AG09309 (cell line): ENCODE data around the gene NPW.
A peak's percentile ranks its signal among the peaks of the same experiment; 100 is the strongest.

ENCODE experiments used
- DNase-seq: peaks from one replicate; pipeline ENCODE4 v3.0.0-alpha.2; 2010; ENCODE audit warnings: low read depth
- H3K4me3 ChIP-seq: 2 replicates; pipeline ENCODE4 v1.5.1; 2011; ENCODE audit warnings: mild to moderate bottlenecking, low read depth, low read length, moderate library complexity; ENCODE audit not compliant: control insufficient read depth
- CTCF ChIP-seq: IDR thresholded peaks from 2 replicates; pipeline ENCODE4 v1.5.1; 2011; ENCODE audit warnings: mild to moderate bottlenecking, low read depth, low read length, inconsistent platforms; ENCODE audit not compliant: insufficient read depth, control insufficient read depth; ENCODE audit errors: missing control alignments

NPW gene

GRCh38 chr16:2023092-2024031 is 3.8 kb downstream of the NPW start:
- no peak for DNase-seq
- peak; percentile 93 for TF ChIP-seq CTCF
- H3K4me3 ChIP-seq: peak overlapping the region; percentile 29

- no peak for DNase-seq
- no peak overlapping the region for H3K4me3 ChIP-seq
- no peak for TF ChIP-seq CTCF
These were observed 4.4 kb downstream of the NPW start for GRCh38 chr16:2024032-2024420.

GRCh38 chr16:2025251-2025650 is 5.7 kb downstream of the NPW start:
- no peak for TF ChIP-seq CTCF
- no peak for DNase-seq
- H3K4me3 ChIP-seq: no peak overlapping the region

DNA sequence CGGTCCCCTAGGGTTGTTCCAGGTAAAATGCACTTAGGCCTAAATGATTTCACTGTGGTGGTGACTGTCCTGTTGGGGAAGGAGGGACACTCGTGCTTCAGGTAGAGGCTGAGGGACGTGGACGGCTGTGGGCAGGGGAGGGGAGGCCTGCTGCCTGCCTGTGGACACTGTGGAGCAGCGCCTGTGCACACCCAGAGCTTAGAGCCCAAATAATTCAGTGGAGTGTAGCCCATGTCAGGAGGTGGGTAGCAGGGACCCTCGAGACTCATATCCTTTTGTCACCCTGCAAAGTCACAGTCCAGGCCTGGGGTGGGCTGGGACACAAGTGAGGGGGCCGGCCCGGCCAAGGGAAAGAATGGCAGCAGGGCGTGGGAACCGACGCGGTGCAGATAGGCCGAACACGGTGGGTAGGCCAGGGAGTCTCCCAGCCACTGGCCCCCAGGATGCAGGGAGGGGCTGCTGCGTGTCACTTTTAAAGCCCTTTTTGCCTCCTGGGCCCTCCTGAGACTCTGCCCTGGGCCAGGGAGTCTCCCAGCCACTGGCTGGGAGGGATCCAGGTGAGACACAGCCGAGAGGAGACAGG is 6.4 kb downstream of the NPW start:
- no peak overlapping the region for H3K4me3 ChIP-seq
- TF ChIP-seq CTCF: no peak
- DNase-seq: no peak

GRCh38 chr16:2026461-2027023 is 7.0 kb downstream of the NPW start, which contains the start of gene NHERF2:
NHERF2 (plus strand) TSS chr16:2026902; CDS start chr16:2027006, 104 bp downstream.
- no peak for DNase-seq
- no peak for TF ChIP-seq CTCF
- H3K4me3 ChIP-seq: peak within 1 kb of the TSS; percentile 76

- DNase-seq: no peak
- TF ChIP-seq CTCF: no peak
- peak overlapping the region; percentile 76 for H3K4me3 ChIP-seq
These were observed 7.7 kb downstream of the NPW start for GRCh38 chr16:2027024-2028010.
